ENCODE results near the gene STARD9.

DNA sequence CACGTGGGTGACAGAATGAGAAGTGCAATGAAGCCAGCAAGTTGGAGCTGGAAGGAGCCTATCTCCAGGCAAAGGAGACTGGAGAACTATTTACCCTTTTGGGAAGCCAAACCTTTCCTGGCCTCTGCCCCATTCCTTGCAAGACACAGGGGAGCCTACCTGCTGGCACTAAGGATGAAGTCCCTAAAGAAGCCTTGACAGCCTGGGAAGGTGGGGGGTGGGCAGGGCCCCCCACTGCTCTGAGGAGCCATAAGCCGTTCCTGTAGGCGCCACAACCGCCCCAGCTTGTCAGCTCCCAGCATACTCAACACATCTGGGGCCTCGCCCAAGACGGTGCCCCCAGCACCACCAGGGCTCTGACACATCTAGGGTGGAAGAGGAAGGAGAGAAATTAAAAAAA lies 156.1 kb downstream of the STARD9 start:
- TF ChIP-seq, protein P1, sequence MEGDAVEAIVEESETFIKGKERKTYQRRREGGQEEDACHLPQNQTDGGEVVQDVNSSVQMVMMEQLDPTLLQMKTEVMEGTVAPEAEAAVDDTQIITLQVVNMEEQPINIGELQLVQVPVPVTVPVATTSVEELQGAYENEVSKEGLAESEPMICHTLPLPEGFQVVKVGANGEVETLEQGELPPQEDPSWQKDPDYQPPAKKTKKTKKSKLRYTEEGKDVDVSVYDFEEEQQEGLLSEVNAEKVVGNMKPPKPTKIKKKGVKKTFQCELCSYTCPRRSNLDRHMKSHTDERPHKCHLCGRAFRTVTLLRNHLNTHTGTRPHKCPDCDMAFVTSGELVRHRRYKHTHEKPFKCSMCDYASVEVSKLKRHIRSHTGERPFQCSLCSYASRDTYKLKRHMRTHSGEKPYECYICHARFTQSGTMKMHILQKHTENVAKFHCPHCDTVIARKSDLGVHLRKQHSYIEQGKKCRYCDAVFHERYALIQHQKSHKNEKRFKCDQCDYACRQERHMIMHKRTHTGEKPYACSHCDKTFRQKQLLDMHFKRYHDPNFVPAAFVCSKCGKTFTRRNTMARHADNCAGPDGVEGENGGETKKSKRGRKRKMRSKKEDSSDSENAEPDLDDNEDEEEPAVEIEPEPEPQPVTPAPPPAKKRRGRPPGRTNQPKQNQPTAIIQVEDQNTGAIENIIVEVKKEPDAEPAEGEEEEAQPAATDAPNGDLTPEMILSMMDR (IDR thresholded peaks at IDR 0.05 in 4 of 5, conservative IDR thresholded peaks at IDR 0.05 in 1 of 5): no peak
- no peak for TF ChIP-seq POLR2A (IDR thresholded peaks at IDR 0.05)

All from gastrocnemius medialis (tissue), 4 donors.